HepG2 (cell line): ENCODE data around the gene EFCAB3. TPM values are rescaled to one million over a fixed set of nuclear protein-coding genes. Genes with fewer than 3 reads are reported as not detected.
"Not testable (repeated sequence)": the region's sequence is repeated elsewhere in the genome, so short reads cannot be mapped to it uniquely, and the experiment has no call there.

Source experiments
- ATAC-seq: fragments of 200-7000 bp; cut with Tn5 transposase; 3 replicates; pipeline ENCODE4 v1.9.1; 2020; ENCODE audit warnings: mild to moderate bottlenecking, moderate library complexity
- BruUV-seq: library from RNA; stranded (reverse); fragments of 400-500 nt; replicated peaks from 2 replicates; lab custom pipeline; 2021; lab: Mats Ljungman, UMichigan
- CTCF ChIA-PET: fragments of 300-600 bp; formaldehyde crosslinking; extraction: SDS; loops from one replicate; lab custom pipeline; 2021; ENCODE audit warnings: low total read pairs, inconsistent platforms, low intra/inter-chr PET ratio; lab: Yijun Ruan, JAX
- POLR2A ChIA-PET: fragments of 350-600 bp; sonication (Branson Sonifier 250); formaldehyde crosslinking; loops from one replicate; lab custom pipeline; 2020; ENCODE audit warnings: antibody characterized with exemption, inconsistent platforms; lab: Yijun Ruan, JAX
- DNase-seq: peaks from one replicate; pipeline ENCODE4 v3.0.0-alpha.2; 2015; ENCODE audit warnings: low spot score
- FAIRE-seq: peaks from 3 replicates; lab custom pipeline; 2011; peaks lifted over from hg19 to GRCh38; lab: Jason Lieb, UNC
- H2AFZ ChIP-seq: one replicate; pipeline ENCODE4 v1.6.1; 2011; ENCODE audit warnings: low read length, inconsistent platforms
- H3K27ac ChIP-seq: fragments of 300-600 bp; 3 replicates; pipeline ENCODE4 v1.8.0; 2011; ENCODE audit warnings: mixed run types, mild to moderate bottlenecking, mixed read lengths, low read length, inconsistent platforms; ENCODE audit not compliant: insufficient read depth; ENCODE audit errors: extremely low read length
- H3K27me3 ChIP-seq, 2 experiments: fragments of 200-600 bp in 1 of 2; 2 replicates in 1 of 2; 3 replicates in 1 of 2; pipeline versions ENCODE4 v1.6.0 to v1.8.0; 2011; ENCODE audit warnings: low read length in 2 of 2, mild to moderate bottlenecking in 2 of 2, moderate library complexity in 2 of 2, inconsistent platforms in 1 of 2; ENCODE audit not compliant: insufficient read depth in 2 of 2, control insufficient read depth in 1 of 2
- H3K36me3 ChIP-seq, 2 experiments: fragments of 200-600 bp in 1 of 2; replicated peaks in 1 of 2; 2 replicates in 1 of 2; 3 replicates in 1 of 2; pipeline versions ENCODE4 v1.5.1 to v1.8.0; 2011; ENCODE audit warnings: low read length in 2 of 2, inconsistent platforms in 1 of 2; ENCODE audit not compliant: insufficient read depth in 2 of 2, control insufficient read depth in 1 of 2
- H3K4me1 ChIP-seq: 2 replicates; pipeline ENCODE4 v1.5.1; 2012; ENCODE audit warnings: low read length, inconsistent platforms; ENCODE audit not compliant: insufficient read depth
- H3K4me2 ChIP-seq: 2 replicates; pipeline ENCODE4 v1.6.0; 2011; ENCODE audit warnings: low read depth, low read length, inconsistent platforms
- H3K4me3 ChIP-seq, 3 experiments: fragments of 200-600 bp in 1 of 3; sonication (generic), shearing (Covaris generic) in 1 of 3; replicated peaks in 1 of 3; 2 replicates each; pipeline ENCODE4 v1.5.1; 2011 to 2016; ENCODE audit warnings: low read length in 3 of 3, inconsistent platforms in 2 of 3, low read depth in 2 of 3, mild to moderate bottlenecking in 2 of 3, control low read depth in 1 of 3, mixed read lengths in 1 of 3; ENCODE audit not compliant: insufficient read depth in 1 of 3
- H3K79me2 ChIP-seq: one replicate; pipeline ENCODE4 v1.6.1; 2011; ENCODE audit warnings: low read length, inconsistent platforms; ENCODE audit not compliant: insufficient read depth
- H3K9ac ChIP-seq: 2 replicates; pipeline ENCODE4 v1.6.0; 2011; ENCODE audit warnings: mild to moderate bottlenecking, low read depth, low read length, inconsistent platforms; ENCODE audit not compliant: insufficient read depth
- H3K9me3 ChIP-seq: 2 replicates; pipeline ENCODE4 v1.5.1; 2012; ENCODE audit warnings: mild to moderate bottlenecking, low read length
- H4K20me1 ChIP-seq: 2 replicates; pipeline ENCODE4 v1.6.0; 2011; ENCODE audit warnings: inconsistent platforms, mild to moderate bottlenecking, low read length, moderate library complexity; ENCODE audit not compliant: insufficient read depth
- WGBS: methylation state at CpG from one replicate; pipeline ENCODE4 v1.1.6; 2017; ENCODE audit warnings: low lambda C conversion rate; 5-methylcytosine and 5-hydroxymethylcytosine counted together
- in situ Hi-C: cut with HindIII; loops from 2 replicates; pipeline ENCODE4 v1.10.0; 2017; ENCODE audit warnings: low pct_unique_long_range_greater_than_20kb; ENCODE audit not compliant: extremely low pct_ligation_motif_present
- intact Hi-C: fragments of 100-400 bp; cut with micrococcal nuclease; formaldehyde crosslinking; loops from one replicate; pipeline ENCODE4 v1.10.0; 2022; ENCODE audit not compliant: unreplicated experiment
- polyA plus RNA-seq, 8 experiments: library from polyadenylated mRNA; depleted of rRNA in 3 of 8; stranded (reverse) in 7 of 8; unstranded in 1 of 8; fragments of >200 nt; fragmentation: Illumina TruSeq in 4 of 8; extraction: Trizol in 4 of 8; gene quantifications; 2 replicates each; pipeline versions ENCODE4 v1.2.1 to v1.2.3, GENCODE V29; 2011 to 2016; ENCODE audit warnings: low read depth in 4 of 8, missing spikeins in 1 of 8, mixed read lengths in 1 of 8; ENCODE audit not compliant: insufficient read depth in 1 of 8
- total RNA-seq, 5 experiments: library from RNA; depleted of rRNA; stranded (reverse); fragments of >200 nt; fragmentation: Illumina TruSeq; extraction: Trizol; gene quantifications; 2 replicates each; pipeline ENCODE4 v1.2.3, GENCODE V29; 2016; ENCODE audit warnings: low read depth in 1 of 5

EFCAB3 gene
- total and polyA plus RNA-seq, 2 of the 13 experiments (the other 11 are each of a cell fraction or from before 2014, with no cell fraction given), result not detected

DNA sequence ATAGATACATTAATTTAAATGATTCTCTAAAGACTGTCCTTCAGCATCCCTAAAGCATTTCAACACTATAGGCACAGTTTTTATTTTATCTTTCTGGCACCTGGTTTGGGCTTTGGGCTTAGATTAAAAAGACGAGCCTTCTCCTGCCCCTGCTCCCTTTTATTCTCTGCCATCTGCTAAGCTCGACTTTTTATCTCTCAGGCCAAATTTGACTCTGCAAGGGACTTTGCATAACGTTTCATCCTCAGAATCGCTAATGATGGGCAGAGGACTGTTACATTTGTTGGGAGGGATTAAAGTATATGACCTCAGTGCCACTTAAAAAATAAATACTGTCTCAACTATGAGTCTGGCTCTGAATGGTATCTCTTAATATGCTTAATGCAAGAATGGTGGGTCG lies 72.7 kb downstream of the EFCAB3 start:
- H3K9ac ChIP-seq, H3K36me3 ChIP-seq, in situ Hi-C loops, H3K4me2 ChIP-seq, CTCF ChIA-PET, H3K4me3 ChIP-seq, POLR2A ChIA-PET, H4K20me1 ChIP-seq, H3K27ac ChIP-seq, H3K27me3 ChIP-seq, H3K9me3 ChIP-seq, BruUV-seq, H2AFZ ChIP-seq, H3K79me2 ChIP-seq, ATAC-seq, FAIRE-seq, DNase-seq, H3K4me1 ChIP-seq, intact Hi-C loops: not testable (repeated sequence)
- 61% methylated on average over 5 of the region's 5 CpGs for WGBS

DNA sequence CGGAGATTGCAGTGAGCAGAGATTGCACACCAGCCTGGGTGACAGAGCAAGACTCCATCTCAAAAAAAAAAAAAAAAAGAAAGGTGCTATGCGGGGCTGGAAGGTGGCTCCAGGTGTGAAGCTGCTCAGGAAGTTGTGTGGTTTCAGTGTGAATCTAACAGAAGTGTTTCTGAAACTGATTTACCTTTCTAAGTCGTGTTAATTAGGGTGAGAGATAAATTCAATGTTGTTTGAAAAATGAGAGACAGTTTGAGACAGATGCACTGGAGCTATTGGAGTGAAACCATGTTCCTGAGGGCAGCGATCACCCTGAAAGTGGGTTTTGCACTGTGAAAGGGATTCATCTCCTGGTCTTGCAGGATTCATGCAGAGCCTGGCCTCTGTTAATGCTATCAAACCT lies 73.3 kb downstream of the EFCAB3 start:
- CTCF ChIA-PET, result not testable (repeated sequence)

DNA sequence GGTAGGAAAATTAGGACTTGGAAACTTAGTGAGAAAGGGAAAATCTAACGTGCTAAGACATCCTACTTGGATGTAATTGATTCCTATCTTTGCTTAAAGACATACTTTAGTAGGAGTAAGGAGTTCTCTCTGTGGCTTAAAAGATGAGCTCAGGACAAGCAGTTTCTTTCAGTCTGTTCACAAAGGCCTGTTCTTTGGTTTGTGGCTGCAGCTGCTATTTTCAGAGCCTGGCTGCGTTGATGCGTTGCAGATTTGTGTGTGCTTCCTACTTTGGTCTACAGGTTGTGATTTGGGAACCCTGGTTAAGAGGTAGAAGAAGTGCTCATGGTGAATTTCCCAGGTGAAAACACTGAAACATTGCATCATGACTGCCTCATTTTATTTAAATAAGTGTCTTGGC lies 73.8 kb downstream of the EFCAB3 start:
- H3K36me3 ChIP-seq, H3K4me1 ChIP-seq, H3K9ac ChIP-seq, H4K20me1 ChIP-seq, H3K27me3 ChIP-seq, H3K27ac ChIP-seq, in situ Hi-C loops, H2AFZ ChIP-seq, CTCF ChIA-PET, ATAC-seq, H3K9me3 ChIP-seq, H3K4me2 ChIP-seq, H3K79me2 ChIP-seq, intact Hi-C loops, BruUV-seq, H3K4me3 ChIP-seq, DNase-seq, POLR2A ChIA-PET: not testable (repeated sequence)
- WGBS, result 71% methylated on average over 3 of the region's 3 CpGs
- FAIRE-seq, result peak; percentile 18

More for the DNA sequence above, 73.3 kb downstream of the EFCAB3 start:
- FAIRE-seq, H3K9ac ChIP-seq, H3K4me3 ChIP-seq, DNase-seq, in situ Hi-C loops, H3K9me3 ChIP-seq, H3K4me2 ChIP-seq, BruUV-seq, POLR2A ChIA-PET, H3K36me3 ChIP-seq, H3K79me2 ChIP-seq, intact Hi-C loops, ATAC-seq, H3K27ac ChIP-seq, H3K4me1 ChIP-seq, H3K27me3 ChIP-seq, H2AFZ ChIP-seq, H4K20me1 ChIP-seq: not testable (repeated sequence)
- WGBS, result 78% methylated on average over 4 of the region's 4 CpGs
